Tibial nerve (tissue), 4 donors: Measurements from ENCODE around the gene TMEM132C. TPM values are rescaled to one million over a fixed set of nuclear protein-coding genes. Genes with fewer than 3 reads are reported as not detected.

Experiments
- DNase-seq, 2 donors: peaks; one replicate each; pipeline ENCODE4 v3.0.0-alpha.2; 2019; ENCODE audit warnings: low spot score in 2 of 2
- H3K27ac ChIP-seq, 4 donors: fragments of 200-600 bp; sonication (generic) in 3 of 4; one replicate each; pipeline ENCODE4 v1.5.1; 2017 to 2019; ENCODE audit warnings: mild to moderate bottlenecking in 1 of 4
- H3K27me3 ChIP-seq, 2 donors: fragments of 200-600 bp; sonication (generic) in 1 of 2; one replicate each; pipeline versions ENCODE4 v1.5.1 to v1.6.0; 2017 to 2019
- H3K36me3 ChIP-seq, 3 donors: fragments of 200-600 bp; sonication (generic); one replicate each; pipeline ENCODE4 v1.5.1; 2018 to 2019
- H3K4me1 ChIP-seq, 4 donors: fragments of 200-600 bp; sonication (generic) in 3 of 4; one replicate each; pipeline ENCODE4 v1.5.1; 2017 to 2019
- H3K4me3 ChIP-seq, 4 donors: fragments of 200-600 bp; sonication (generic) in 3 of 4; one replicate each; pipeline ENCODE4 v1.5.1; 2017 to 2019; ENCODE audit warnings: mild to moderate bottlenecking in 1 of 4, moderate library complexity in 1 of 4
- H3K9me3 ChIP-seq, 4 donors: fragments of 200-600 bp; sonication (generic) in 3 of 4; one replicate each; pipeline ENCODE4 v1.5.1; 2017 to 2019
- CTCF ChIP-seq, 5 experiments: fragments of 200-600 bp in 3 of 5; fragments of 450-650 bp in 2 of 5; sonication (generic) in 3 of 5; IDR thresholded peaks; one replicate each; pipeline ENCODE4 v1.5.1; 2016 to 2019; ENCODE audit warnings: antibody characterized with exemption in 5 of 5, mild to moderate bottlenecking in 3 of 5, moderate library complexity in 2 of 5
- EP300 ChIP-seq, 2 donors: sonication (generic); formaldehyde crosslinking; IDR thresholded peaks; one replicate each; pipeline ENCODE4 v1.6.1; 2017; ENCODE audit warnings: antibody characterized with exemption in 2 of 2, mild to moderate bottlenecking in 1 of 2
- POLR2A ChIP-seq, 2 donors: fragments of 450-650 bp; IDR thresholded peaks; one replicate each; pipeline ENCODE4 v1.6.1; 2017; ENCODE audit warnings: antibody characterized with exemption in 2 of 2, mild to moderate bottlenecking in 2 of 2, moderate library complexity in 2 of 2
- WGBS, 2 donors: methylation state at CpG; one replicate each; pipeline ENCODE4 v1.1.5; 2018; 5-methylcytosine and 5-hydroxymethylcytosine counted together
- total RNA-seq, 4 donors: library from RNA; depleted of rRNA; stranded (reverse); fragments of >200 nt; gene quantifications; one replicate each; pipeline ENCODE4 v1.1.0, GENCODE V29; 2016

TMEM132C gene
- total RNA-seq, 4 donors from 2014 or later, result 8.2 to 17.4 (median 12.4) TPM

GRCh38 chr12:128288357-128288756 is 21.4 kb downstream of the TMEM132C start:
- WGBS, 2 donors, result 31 to 37% methylated on average over 2 of the region's 2 CpGs
- Histone ChIP-seq H3K9me3 (peaks cover 0 to 4% (median 0%) of the 10 kb centered on the region in 4 donors), H3K27ac (peak overlapping the region in 1 of 4 donors; percentile 15), H3K4me1 (peaks cover 0 to 6% (median 0%) of the 10 kb centered on the region in 4 donors), H3K36me3 (no peaks in the 10 kb centered on the region), H3K4me3 (no peak overlapping the region), H3K27me3 (no peaks in the 10 kb centered on the region)
- no peak for DNase-seq
- TF ChIP-seq POLR2A (IDR thresholded peaks at IDR 0.05) (no peak), EP300 (IDR thresholded peaks at IDR 0.05) (no peak), CTCF (IDR thresholded peaks at IDR 0.05) (no peak)

GRCh38 chr12:128288896-128289295 is 21.9 kb downstream of the TMEM132C start:
- no peak overlapping the region for H3K27ac ChIP-seq
- H3K9me3 ChIP-seq, result peaks cover 0 to under 1% (median 0%) of the 10 kb centered on the region in 4 donors
- WGBS, 2 donors, result 86 to 92% methylated on average over 13 of the region's 13 CpGs
- TF ChIP-seq CTCF (IDR thresholded peaks at IDR 0.05), result no peak
- TF ChIP-seq EP300 (IDR thresholded peaks at IDR 0.05), result no peak
- no peak for TF ChIP-seq POLR2A (IDR thresholded peaks at IDR 0.05)
- no peaks in the 10 kb centered on the region for H3K36me3 ChIP-seq
- no peaks in the 10 kb centered on the region for H3K27me3 ChIP-seq
- no peak overlapping the region for H3K4me3 ChIP-seq
- H3K4me1 ChIP-seq, result peaks cover 0 to 6% (median 0%) of the 10 kb centered on the region in 4 donors
- DNase-seq, result no peak

GRCh38 chr12:128290938-128291337 is 24.0 kb downstream of the TMEM132C start:
- no peak overlapping the region for H3K27ac ChIP-seq
- H3K9me3 ChIP-seq, result no peaks in the 10 kb centered on the region
- WGBS, 2 donors, result 49 to 64% methylated on average over 6 of the region's 6 CpGs
- H3K4me1 ChIP-seq, result peaks cover 0 to 6% (median 0%) of the 10 kb centered on the region in 4 donors
- H3K36me3 ChIP-seq, result no peaks in the 10 kb centered on the region
- TF ChIP-seq POLR2A (IDR thresholded peaks at IDR 0.05) (no peak), EP300 (IDR thresholded peaks at IDR 0.05) (no peak), CTCF (IDR thresholded peaks at IDR 0.05) (no peak)
- H3K4me3 ChIP-seq, result no peak overlapping the region
- no peak for DNase-seq
- H3K27me3 ChIP-seq, result no peaks in the 10 kb centered on the region

GRCh38 chr12:128298091-128298748 is 31.2 kb downstream of the TMEM132C start:
- no peaks in the 10 kb centered on the region for H3K27me3 ChIP-seq
- H3K27ac ChIP-seq, result peak overlapping the region in 1 of 4 donors; percentile 16
- no peaks in the 10 kb centered on the region for H3K36me3 ChIP-seq
- TF ChIP-seq EP300 (IDR thresholded peaks at IDR 0.05) (peak; percentile 15 to 41), CTCF (IDR thresholded peaks at IDR 0.05) (no peak)
- H3K4me1 ChIP-seq, result no peaks in the 10 kb centered on the region
- no peak for DNase-seq
- H3K9me3 ChIP-seq, result peaks cover 0 to 9% (median 0%) of the 10 kb centered on the region in 4 donors
- 43 to 49% methylated on average over 11 of the region's 11 CpGs for WGBS, 2 donors
- H3K4me3 ChIP-seq, result no peak overlapping the region

GRCh38 chr12:128305336-128305892 is 38.4 kb downstream of the TMEM132C start:
- TF ChIP-seq EP300 (IDR thresholded peaks at IDR 0.05) (no peak), CTCF (IDR thresholded peaks at IDR 0.05) (no peak), POLR2A (IDR thresholded peaks at IDR 0.05) (no peak)
- Histone ChIP-seq H3K27me3 (no peaks in the 10 kb centered on the region), H3K9me3 (peaks cover 0 to 12% (median 0%) of the 10 kb centered on the region in 4 donors), H3K27ac (no peak overlapping the region), H3K4me3 (no peak overlapping the region), H3K36me3 (no peaks in the 10 kb centered on the region), H3K4me1 (no peaks in the 10 kb centered on the region)
- 88 to 93% methylated on average over 10 of the region's 10 CpGs for WGBS, 2 donors
- no peak for DNase-seq
